ENCODE data around the gene PLEKHG3. TPM values are rescaled to one million over a fixed set of nuclear protein-coding genes. Genes with fewer than 3 reads are reported as not detected.

The PLEKHG3 gene
- total RNA-seq, 1 experiment from 2014 or later, result 59.3 TPM

DNA sequence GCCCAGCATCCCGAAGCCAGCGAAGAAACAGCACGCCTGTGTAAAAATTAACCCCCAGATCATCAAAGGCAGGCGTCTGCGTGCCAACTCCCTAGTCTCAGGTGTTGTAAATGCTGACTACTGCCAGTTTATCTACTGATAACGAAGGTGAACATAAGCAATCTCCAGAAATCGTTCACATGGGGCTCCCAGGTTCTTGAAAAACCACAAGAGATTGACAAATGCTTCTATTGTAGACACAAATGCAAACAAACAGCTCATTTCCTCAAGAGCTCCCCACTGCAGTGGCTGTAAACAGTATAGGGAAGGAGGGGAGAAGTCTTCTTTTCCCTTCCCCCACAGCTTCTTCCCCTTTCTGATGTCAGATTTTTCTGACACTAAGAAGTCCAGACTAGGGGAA lies 5.3 kb upstream of the PLEKHG3 start:
- Histone ChIP-seq H3K27ac (no peak overlapping the region), H3K79me2 (ENCODE audit: low read depth) (no peaks in the 10 kb centered on the region), H3F3A (ENCODE audit: insufficient read depth, low read depth) (peaks cover 27% of the 10 kb centered on the region), H3K9me3 (ENCODE audit: insufficient read depth, low read depth) (no peaks in the 10 kb centered on the region), H3K27me3 (ENCODE audit: insufficient read depth, low read depth) (no peaks in the 10 kb centered on the region), H3K36me3 (ENCODE audit: low read depth) (no peaks in the 10 kb centered on the region), H3K4me2 (peak overlapping the region; percentile 60), H4K20me1 (ENCODE audit: insufficient read depth) (no peaks in the 10 kb centered on the region), H3K4me3 (no peak overlapping the region; the same call in 1 of the 2 replicates), H2AFZ (no peak overlapping the region), H3K9me2 (ENCODE audit: insufficient read depth) (no peaks in the 10 kb centered on the region), H3K4me1 (replicated peaks; ENCODE audit: insufficient read depth) (peaks cover 42% of the 10 kb centered on the region)
- no TSS peak for BruUV-seq (replicated peaks)
- peak in 1 of 2 experiments; percentile 98 for DNase-seq
- TF ChIP-seq CTCF (conservative IDR thresholded peaks at IDR 0.05), result no peak
- no peak for TF ChIP-seq EZH2 (IDR thresholded peaks at IDR 0.05; ENCODE audit: low read depth)
- intact Hi-C loops (cut with micrococcal nuclease; ENCODE audit: unreplicated experiment), result loop anchor here (1.0 kb wide), 1 partner anchor 19 kb away; no protein-coding TSS in a partner anchor
- CTCF ChIA-PET, result interaction anchor here (0.5 to 1.8 kb wide), 2 partner anchors 159 to 212 kb away, joined by 4 to 6 read pairs; partner anchors contain the start of gene HSPA2
- POLR2A ChIA-PET (ENCODE audit: unreplicated experiment), result interaction anchor here (0.6 to 1.0 kb wide), 6 partner anchors 19 to 1289 kb away, joined by 3 to 5 read pairs (median 4); no protein-coding TSS in a partner anchor

GRCh38 chr14:64700290-64700689 lies 3.9 kb upstream of the PLEKHG3 start:
- TF ChIP-seq EZH2 (IDR thresholded peaks at IDR 0.05; ENCODE audit: low read depth) (no peak), CTCF (conservative IDR thresholded peaks at IDR 0.05) (no peak)

GRCh38 chr14:64700894-64701293 lies 3.3 kb upstream of the PLEKHG3 start:
- intact Hi-C loops (cut with micrococcal nuclease; ENCODE audit: unreplicated experiment), result loop anchor here (10.0 kb wide), 1 partner anchor 196 kb away; the partner anchor contains the start of genes ZBTB1 and ZBTB25
- Histone ChIP-seq H3K9me2 (ENCODE audit: insufficient read depth) (no peaks in the 10 kb centered on the region), H3K27ac (no peak overlapping the region), H4K20me1 (ENCODE audit: insufficient read depth) (no peaks in the 10 kb centered on the region), H3K79me2 (ENCODE audit: low read depth) (peaks cover 15% of the 10 kb centered on the region), H3F3A (ENCODE audit: insufficient read depth, low read depth) (peaks cover 27% of the 10 kb centered on the region), H3K9me3 (ENCODE audit: insufficient read depth, low read depth) (no peaks in the 10 kb centered on the region), H3K4me3 (no peak overlapping the region), H3K27me3 (ENCODE audit: insufficient read depth, low read depth) (no peaks in the 10 kb centered on the region), H3K4me2 (no peak overlapping the region), H3K4me1 (replicated peaks; ENCODE audit: insufficient read depth) (peaks cover 50% of the 10 kb centered on the region), H3K36me3 (ENCODE audit: low read depth) (no peaks in the 10 kb centered on the region), H2AFZ (no peak overlapping the region)
- POLR2A ChIA-PET (ENCODE audit: unreplicated experiment), result interaction anchor here (0.8 kb wide), 1 partner anchor 12 kb away, joined by 4 read pairs; no protein-coding TSS in a partner anchor
- DNase-seq, result no peak
- CTCF ChIA-PET, result no interaction called here
- TF ChIP-seq CTCF (conservative IDR thresholded peaks at IDR 0.05) (no peak), EZH2 (IDR thresholded peaks at IDR 0.05; ENCODE audit: low read depth) (no peak)
- no TSS peak for BruUV-seq (replicated peaks)

More at GRCh38 chr14:64700290-64700689, 3.9 kb upstream of the PLEKHG3 start:
- Histone ChIP-seq H2AFZ (no peak overlapping the region), H3K4me1 (replicated peaks; ENCODE audit: insufficient read depth) (peaks cover 44% of the 10 kb centered on the region), H3K27ac (no peak overlapping the region), H3K9me2 (ENCODE audit: insufficient read depth) (no peaks in the 10 kb centered on the region), H3F3A (ENCODE audit: insufficient read depth, low read depth) (peaks cover 27% of the 10 kb centered on the region), H3K79me2 (ENCODE audit: low read depth) (peaks cover 9% of the 10 kb centered on the region), H3K4me3 (no peak overlapping the region), H3K9me3 (ENCODE audit: insufficient read depth, low read depth) (no peaks in the 10 kb centered on the region), H3K36me3 (ENCODE audit: low read depth) (no peaks in the 10 kb centered on the region), H3K27me3 (ENCODE audit: insufficient read depth, low read depth) (no peaks in the 10 kb centered on the region), H3K4me2 (no peak overlapping the region), H4K20me1 (ENCODE audit: insufficient read depth) (no peaks in the 10 kb centered on the region)
- POLR2A ChIA-PET (ENCODE audit: unreplicated experiment), result no interaction called here
- intact Hi-C loops (cut with micrococcal nuclease; ENCODE audit: unreplicated experiment), result loop anchor here (10.0 kb wide), 1 partner anchor 195 kb away; the partner anchor contains the start of genes ZBTB1 and ZBTB25
- CTCF ChIA-PET, result no interaction called here
- no TSS peak for BruUV-seq (replicated peaks)
- DNase-seq, result no peak
